Parathyroid adenoma (tissue), 2 donors: ENCODE measurements around the gene CACNA1A.

Experiments used
- H2AFZ ChIP-seq: fragments of 300-600 bp; sonication (generic); one replicate; pipeline ENCODE4 v1.7.0; 2017; ENCODE audit warnings: antibody characterized with exemption, mild to moderate bottlenecking
- H3K27ac ChIP-seq: fragments of 300-600 bp; sonication (generic); one replicate; pipeline ENCODE4 v1.7.0; 2017
- H3K27me3 ChIP-seq: fragments of 300-600 bp; sonication (generic); one replicate; pipeline ENCODE4 v1.7.0; 2017; ENCODE audit warnings: low read length; ENCODE audit not compliant: control insufficient read depth, insufficient read depth
- H3K36me3 ChIP-seq: fragments of 300-600 bp; sonication (generic); one replicate; pipeline ENCODE4 v1.7.0; 2017; ENCODE audit warnings: low read length; ENCODE audit not compliant: control insufficient read depth, insufficient read depth
- H3K4me1 ChIP-seq: fragments of 300-600 bp; sonication (generic); one replicate; pipeline ENCODE4 v1.7.0; 2017; ENCODE audit warnings: control low read depth
- H3K4me2 ChIP-seq: fragments of 300-600 bp; sonication (generic); one replicate; pipeline ENCODE4 v1.7.0; 2017; ENCODE audit warnings: low read length
- H3K4me3 ChIP-seq: fragments of 300-600 bp; sonication (generic); one replicate; pipeline ENCODE4 v1.7.0; 2017; ENCODE audit warnings: low read depth, low read length
- H3K79me2 ChIP-seq: fragments of 300-600 bp; sonication (generic); one replicate; pipeline ENCODE4 v1.7.0; 2017; ENCODE audit warnings: control low read depth
- H3K9ac ChIP-seq: fragments of 300-600 bp; sonication (generic); one replicate; pipeline ENCODE4 v1.7.0; 2017; ENCODE audit warnings: mild to moderate bottlenecking
- H3K9me3 ChIP-seq: fragments of 300-600 bp; sonication (generic); one replicate; pipeline ENCODE4 v1.7.0; 2017; ENCODE audit warnings: low read length; ENCODE audit not compliant: control insufficient read depth
- TF ChIP-seq, protein P1 (sequence below): fragments of 300-600 bp; sonication (generic); IDR thresholded peaks from one replicate; pipeline ENCODE4 v1.7.0; 2017; ENCODE audit warnings: antibody characterized with exemption, mild to moderate bottlenecking
- donor health status: primary hyperparathyroidism.

The CACNA1A gene

DNA sequence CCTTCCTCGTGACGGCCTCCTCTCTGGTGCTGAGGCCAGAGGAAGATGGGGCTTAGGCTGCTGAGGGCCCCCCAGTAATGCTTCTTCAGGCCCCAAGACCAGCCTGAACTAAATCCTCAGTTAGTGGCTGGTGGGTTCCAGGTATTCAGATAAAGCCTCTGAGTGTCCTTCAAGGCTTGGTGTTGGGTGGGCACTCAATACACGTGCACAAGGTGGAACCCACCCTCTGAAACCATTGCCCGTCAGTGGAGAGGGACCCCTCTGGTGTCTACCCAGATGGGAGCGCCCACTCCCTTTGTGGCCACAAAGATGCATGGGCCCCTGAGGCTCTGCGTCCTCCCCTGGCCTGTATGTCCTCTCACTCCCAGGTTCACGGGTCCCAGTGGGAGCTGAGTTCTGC, 277.0 kb downstream of the CACNA1A start:
- no peak overlapping the region for H3K4me3 ChIP-seq
- H3K9ac ChIP-seq = no peak overlapping the region
- no peaks in the 10 kb centered on the region for H3K79me2 ChIP-seq
- TF ChIP-seq, protein P1, sequence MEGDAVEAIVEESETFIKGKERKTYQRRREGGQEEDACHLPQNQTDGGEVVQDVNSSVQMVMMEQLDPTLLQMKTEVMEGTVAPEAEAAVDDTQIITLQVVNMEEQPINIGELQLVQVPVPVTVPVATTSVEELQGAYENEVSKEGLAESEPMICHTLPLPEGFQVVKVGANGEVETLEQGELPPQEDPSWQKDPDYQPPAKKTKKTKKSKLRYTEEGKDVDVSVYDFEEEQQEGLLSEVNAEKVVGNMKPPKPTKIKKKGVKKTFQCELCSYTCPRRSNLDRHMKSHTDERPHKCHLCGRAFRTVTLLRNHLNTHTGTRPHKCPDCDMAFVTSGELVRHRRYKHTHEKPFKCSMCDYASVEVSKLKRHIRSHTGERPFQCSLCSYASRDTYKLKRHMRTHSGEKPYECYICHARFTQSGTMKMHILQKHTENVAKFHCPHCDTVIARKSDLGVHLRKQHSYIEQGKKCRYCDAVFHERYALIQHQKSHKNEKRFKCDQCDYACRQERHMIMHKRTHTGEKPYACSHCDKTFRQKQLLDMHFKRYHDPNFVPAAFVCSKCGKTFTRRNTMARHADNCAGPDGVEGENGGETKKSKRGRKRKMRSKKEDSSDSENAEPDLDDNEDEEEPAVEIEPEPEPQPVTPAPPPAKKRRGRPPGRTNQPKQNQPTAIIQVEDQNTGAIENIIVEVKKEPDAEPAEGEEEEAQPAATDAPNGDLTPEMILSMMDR = no peak
- no peak overlapping the region for H3K27ac ChIP-seq
- no peaks in the 10 kb centered on the region for H3K36me3 ChIP-seq
- no peak overlapping the region for H3K4me2 ChIP-seq
- no peaks in the 10 kb centered on the region for H3K4me1 ChIP-seq
- no peaks in the 10 kb centered on the region for H3K9me3 ChIP-seq
- H3K27me3 ChIP-seq = no peaks in the 10 kb centered on the region
- H2AFZ ChIP-seq = no peak overlapping the region

DNA sequence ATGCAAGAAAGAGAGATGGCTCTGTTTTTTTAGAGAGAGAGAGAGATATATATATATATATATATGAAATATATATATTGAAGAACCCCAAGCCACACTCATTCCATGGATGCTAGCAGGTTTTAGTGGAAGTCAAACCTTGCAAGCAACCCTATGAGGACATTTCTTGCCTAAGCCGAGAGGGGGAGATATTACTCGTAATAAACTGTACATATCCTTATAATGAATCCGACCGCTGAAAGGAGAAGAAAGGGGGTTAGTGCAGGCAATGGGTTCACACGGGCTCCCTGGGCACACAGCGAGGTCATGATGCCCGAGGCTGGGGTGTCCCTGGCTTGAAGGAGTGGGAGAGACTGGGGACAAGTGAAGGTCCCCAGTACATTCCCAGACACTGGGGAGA, 277.7 kb downstream of the CACNA1A start:
- Histone ChIP-seq H3K36me3 (no peaks in the 10 kb centered on the region), H3K4me2 (no peak overlapping the region), H3K4me3 (no peak overlapping the region), H3K79me2 (no peaks in the 10 kb centered on the region), H2AFZ (no peak overlapping the region), H3K9ac (no peak overlapping the region), H3K4me1 (no peaks in the 10 kb centered on the region), H3K9me3 (no peaks in the 10 kb centered on the region), H3K27ac (no peak overlapping the region), H3K27me3 (no peaks in the 10 kb centered on the region)
- TF ChIP-seq, protein P1 = no peak

DNA sequence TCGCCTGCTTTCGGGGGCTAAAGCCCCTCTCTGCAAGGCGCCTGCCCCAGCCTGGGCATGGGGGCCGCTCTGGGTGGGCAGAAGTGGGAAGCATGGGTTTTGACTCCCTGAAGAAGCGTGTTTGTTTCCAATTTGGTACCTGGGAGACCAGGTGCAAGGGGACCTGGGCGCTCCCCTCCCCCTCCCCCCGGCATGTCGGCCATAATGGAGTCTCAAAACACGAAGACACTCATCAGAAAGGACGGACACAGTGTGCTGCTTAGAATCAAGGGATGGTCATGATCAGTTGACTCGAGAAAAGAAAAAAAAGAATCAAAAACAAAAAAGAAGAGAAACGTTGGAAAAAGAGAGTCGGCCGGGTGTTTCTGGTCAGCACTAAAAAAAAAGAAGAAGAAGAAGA, 279.3 kb downstream of the CACNA1A start:
- Histone ChIP-seq H3K9me3 (no peaks in the 10 kb centered on the region), H3K79me2 (no peaks in the 10 kb centered on the region), H2AFZ (no peak overlapping the region), H3K4me3 (no peak overlapping the region), H3K27me3 (no peaks in the 10 kb centered on the region), H3K27ac (no peak overlapping the region), H3K4me2 (no peak overlapping the region), H3K4me1 (no peaks in the 10 kb centered on the region), H3K36me3 (no peaks in the 10 kb centered on the region), H3K9ac (no peak overlapping the region)
- TF ChIP-seq, protein P1 = no peak

DNA sequence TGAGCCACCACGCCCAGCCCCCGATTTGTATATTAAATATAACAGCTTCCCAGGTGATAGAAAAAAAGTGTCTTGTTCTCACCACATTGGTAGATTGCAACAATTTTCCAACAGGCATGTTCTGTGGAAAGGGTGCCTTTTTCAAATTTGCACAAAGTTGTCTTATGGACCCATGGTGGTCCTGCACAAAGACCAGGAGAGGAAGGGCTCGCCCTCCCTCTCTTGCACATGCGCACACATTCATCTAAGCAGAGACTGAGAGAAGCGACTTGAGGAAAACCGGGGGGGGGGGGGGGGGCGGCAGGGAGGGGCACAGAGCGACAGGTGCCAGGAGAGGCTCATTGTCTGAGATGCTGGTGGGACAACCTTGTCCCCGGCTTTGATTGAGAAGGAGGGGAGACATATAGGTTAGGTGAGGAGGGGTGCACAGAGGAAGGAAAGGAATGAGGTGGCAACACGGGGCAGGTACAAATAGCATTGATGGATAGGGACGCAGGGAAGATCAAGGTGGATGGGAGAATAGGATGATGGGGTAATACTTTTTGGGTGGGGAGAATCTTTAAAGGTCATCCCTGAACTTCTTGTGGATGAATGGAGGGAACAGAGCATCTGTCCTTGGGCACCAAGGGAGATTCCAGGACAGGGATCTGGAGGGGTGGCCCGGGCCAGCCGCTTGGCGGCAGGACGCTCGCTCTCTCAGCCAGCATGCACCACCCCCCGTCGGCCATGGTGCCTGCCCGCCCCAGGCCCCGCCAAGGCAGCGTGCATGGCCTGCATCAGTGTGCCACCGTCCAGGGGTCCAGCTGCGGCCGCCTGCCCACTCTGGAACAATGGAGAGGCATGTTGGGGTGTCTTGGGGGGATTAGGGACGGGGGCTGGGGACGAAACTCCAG, 280.1 kb downstream of the CACNA1A start:
- Histone ChIP-seq H3K79me2 (no peaks in the 10 kb centered on the region), H3K4me1 (no peaks in the 10 kb centered on the region), H3K36me3 (no peaks in the 10 kb centered on the region), H3K27me3 (no peaks in the 10 kb centered on the region), H3K4me3 (no peak overlapping the region), H3K27ac (no peak overlapping the region), H2AFZ (no peak overlapping the region), H3K9ac (no peak overlapping the region), H3K4me2 (no peak overlapping the region), H3K9me3 (no peaks in the 10 kb centered on the region)
- TF ChIP-seq, protein P1 = no peak

DNA sequence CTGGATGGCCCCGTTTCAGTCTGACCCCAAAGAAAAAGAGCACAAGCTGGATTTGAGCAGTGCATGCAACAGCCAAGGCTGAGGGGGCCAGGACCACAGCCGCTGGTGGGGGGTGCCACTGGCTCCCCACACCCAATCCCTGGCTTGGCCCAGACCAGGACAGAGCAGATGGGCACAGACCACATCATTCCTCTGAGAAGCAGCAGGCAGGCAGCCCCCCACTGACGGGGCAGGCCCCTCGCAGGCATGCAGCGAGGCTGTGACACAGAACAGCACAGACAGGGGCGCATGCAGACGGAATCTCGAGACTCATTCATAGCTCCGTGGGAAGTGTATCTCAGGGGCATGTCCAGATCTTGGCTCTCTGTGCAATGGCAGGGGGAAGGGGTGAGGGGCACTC, 281.2 kb downstream of the CACNA1A start:
- H3K27me3 ChIP-seq = no peaks in the 10 kb centered on the region
- H3K4me2 ChIP-seq = no peak overlapping the region
- H3K4me1 ChIP-seq = no peaks in the 10 kb centered on the region
- no peak overlapping the region for H3K9ac ChIP-seq
- no peaks in the 10 kb centered on the region for H3K9me3 ChIP-seq
- H3K4me3 ChIP-seq = no peak overlapping the region
- H3K36me3 ChIP-seq = no peaks in the 10 kb centered on the region
- TF ChIP-seq, protein P1 = no peak
- H3K27ac ChIP-seq = no peak overlapping the region
- H2AFZ ChIP-seq = no peak overlapping the region
- no peaks in the 10 kb centered on the region for H3K79me2 ChIP-seq
